GM12878 (cell line): Measurements from ENCODE around the gene TUBB4B.

ENCODE experiments used
- CREB1 ChIP-seq: IDR thresholded peaks from 2 replicates; pipeline ENCODE4 v1.6.1; 2012; ENCODE audit warnings: low read depth, mild to moderate bottlenecking, inconsistent platforms
- EZH2 ChIP-seq: IDR thresholded peaks from 2 replicates; pipeline ENCODE4 v1.6.1; 2012; ENCODE audit warnings: low read depth, mild to moderate bottlenecking, control low read depth, inconsistent platforms, low read length, borderline replicate concordance; ENCODE audit not compliant: control insufficient read depth
- POLR2AphosphoS2 ChIP-seq: IDR thresholded peaks from 2 replicates; pipeline ENCODE4 v1.6.1; 2011; ENCODE audit warnings: low read depth, mild to moderate bottlenecking, low read length, improper control_type of control experiment, moderate library complexity
- TF ChIP-seq, protein P1 (sequence below): fragments of 450-650 bp; IDR thresholded peaks from 2 replicates; pipeline ENCODE4 v1.6.1; 2018; ENCODE audit warnings: borderline replicate concordance, mild to moderate bottlenecking; ENCODE audit not compliant: partially characterized antibody
- TF ChIP-seq, protein P2 (sequence below): fragments of 450-650 bp; formaldehyde crosslinking; IDR thresholded peaks from 2 replicates; pipeline ENCODE4 v1.5.0; 2022; ENCODE audit warnings: mild to moderate bottlenecking, missing genetic modification characterization
- TF ChIP-seq, protein P3 (sequence below), 3 experiments: IDR thresholded peaks in 2 of 3; conservative IDR thresholded peaks in 1 of 3; 2 replicates each; pipeline ENCODE4 v1.5.1; 2011; ENCODE audit warnings: low read depth in 3 of 3, low read length in 3 of 3, mild to moderate bottlenecking in 3 of 3, control low read depth in 2 of 3, moderate library complexity in 2 of 3, inconsistent platforms in 1 of 3, mixed read lengths in 1 of 3; ENCODE audit not compliant: control insufficient read depth in 2 of 3, insufficient read depth in 1 of 3; ENCODE audit errors: extremely low read depth in 1 of 3
- TF ChIP-seq, protein P4 (sequence below): fragments of 450-650 bp; IDR thresholded peaks from 2 replicates; pipeline ENCODE4 v1.6.1; 2016; ENCODE audit warnings: mild to moderate bottlenecking
- TF ChIP-seq, protein P5 (sequence below): IDR thresholded peaks from 2 replicates; pipeline ENCODE4 v1.6.1; 2012; ENCODE audit warnings: low read depth, low read length, improper control_type of control experiment
- TF ChIP-seq, protein P6 (sequence below): fragments of 450-650 bp; IDR thresholded peaks from 2 replicates; pipeline ENCODE4 v1.6.1; 2017; ENCODE audit warnings: mild to moderate bottlenecking, moderate library complexity

DNA sequence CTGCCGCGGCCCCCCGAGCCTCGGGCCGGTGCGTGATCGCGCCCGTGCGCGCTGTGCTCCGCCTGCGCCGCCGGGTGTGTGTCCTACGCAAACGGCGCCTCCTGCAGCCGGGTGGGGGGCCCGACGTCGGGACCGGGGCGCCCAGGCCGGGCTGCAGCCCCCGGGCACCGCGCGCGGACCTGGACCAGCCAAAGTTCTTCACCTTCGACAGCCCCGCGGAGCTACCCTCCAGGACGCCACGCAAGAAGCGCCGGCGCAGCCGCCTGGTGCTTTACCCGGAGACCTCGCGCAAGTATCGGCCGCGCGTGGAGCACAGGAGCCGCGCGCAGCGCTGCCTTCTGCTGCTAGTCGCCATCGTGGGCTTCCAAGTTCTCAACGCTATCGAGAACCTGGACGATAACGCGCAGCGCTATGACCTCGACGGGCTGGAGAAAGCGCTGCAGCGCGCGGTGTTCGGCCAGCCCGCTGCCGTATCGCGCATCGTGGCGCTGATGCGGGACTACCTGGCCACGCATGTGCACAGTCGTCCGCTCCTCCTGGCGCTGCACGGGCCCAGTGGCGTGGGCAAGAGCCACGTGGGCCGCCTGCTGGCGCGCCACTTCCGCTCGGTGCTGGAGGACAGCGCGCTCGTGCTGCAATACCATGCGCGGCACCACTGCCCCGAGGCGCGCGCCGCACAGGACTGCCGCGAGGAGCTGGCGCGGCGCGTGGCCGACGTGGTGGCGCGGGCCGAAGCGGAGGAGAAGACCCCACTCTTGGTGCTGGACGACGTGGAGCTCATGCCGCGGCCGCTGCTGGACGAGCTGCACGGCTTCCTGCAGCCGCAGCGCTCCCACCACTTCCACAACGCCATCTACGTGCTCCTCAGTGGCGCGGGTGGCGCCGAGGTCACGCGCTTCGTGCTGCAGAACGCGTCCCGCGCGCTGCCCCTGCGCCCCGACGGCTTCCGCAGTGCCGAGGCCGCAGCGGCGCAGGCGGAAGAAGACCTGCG lies 37.9 kb downstream of the TUBB4B start:
- no peak for TF ChIP-seq POLR2AphosphoS2
- TF ChIP-seq CREB1 = no peak
- TF ChIP-seq, protein P1, sequence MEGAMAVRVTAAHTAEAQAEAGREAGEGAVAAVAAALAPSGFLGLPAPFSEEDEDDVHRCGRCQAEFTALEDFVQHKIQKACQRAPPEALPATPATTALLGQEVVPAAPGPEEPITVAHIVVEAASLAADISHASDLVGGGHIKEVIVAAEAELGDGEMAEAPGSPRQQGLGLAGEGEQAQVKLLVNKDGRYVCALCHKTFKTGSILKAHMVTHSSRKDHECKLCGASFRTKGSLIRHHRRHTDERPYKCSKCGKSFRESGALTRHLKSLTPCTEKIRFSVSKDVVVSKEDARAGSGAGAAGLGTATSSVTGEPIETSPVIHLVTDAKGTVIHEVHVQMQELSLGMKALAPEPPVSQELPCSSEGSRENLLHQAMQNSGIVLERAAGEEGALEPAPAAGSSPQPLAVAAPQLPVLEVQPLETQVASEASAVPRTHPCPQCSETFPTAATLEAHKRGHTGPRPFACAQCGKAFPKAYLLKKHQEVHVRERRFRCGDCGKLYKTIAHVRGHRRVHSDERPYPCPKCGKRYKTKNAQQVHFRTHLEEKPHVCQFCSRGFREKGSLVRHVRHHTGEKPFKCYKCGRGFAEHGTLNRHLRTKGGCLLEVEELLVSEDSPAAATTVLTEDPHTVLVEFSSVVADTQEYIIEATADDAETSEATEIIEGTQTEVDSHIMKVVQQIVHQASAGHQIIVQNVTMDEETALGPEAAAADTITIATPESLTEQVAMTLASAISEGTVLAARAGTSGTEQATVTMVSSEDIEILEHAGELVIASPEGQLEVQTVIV = no peak
- TF ChIP-seq, protein P2, sequence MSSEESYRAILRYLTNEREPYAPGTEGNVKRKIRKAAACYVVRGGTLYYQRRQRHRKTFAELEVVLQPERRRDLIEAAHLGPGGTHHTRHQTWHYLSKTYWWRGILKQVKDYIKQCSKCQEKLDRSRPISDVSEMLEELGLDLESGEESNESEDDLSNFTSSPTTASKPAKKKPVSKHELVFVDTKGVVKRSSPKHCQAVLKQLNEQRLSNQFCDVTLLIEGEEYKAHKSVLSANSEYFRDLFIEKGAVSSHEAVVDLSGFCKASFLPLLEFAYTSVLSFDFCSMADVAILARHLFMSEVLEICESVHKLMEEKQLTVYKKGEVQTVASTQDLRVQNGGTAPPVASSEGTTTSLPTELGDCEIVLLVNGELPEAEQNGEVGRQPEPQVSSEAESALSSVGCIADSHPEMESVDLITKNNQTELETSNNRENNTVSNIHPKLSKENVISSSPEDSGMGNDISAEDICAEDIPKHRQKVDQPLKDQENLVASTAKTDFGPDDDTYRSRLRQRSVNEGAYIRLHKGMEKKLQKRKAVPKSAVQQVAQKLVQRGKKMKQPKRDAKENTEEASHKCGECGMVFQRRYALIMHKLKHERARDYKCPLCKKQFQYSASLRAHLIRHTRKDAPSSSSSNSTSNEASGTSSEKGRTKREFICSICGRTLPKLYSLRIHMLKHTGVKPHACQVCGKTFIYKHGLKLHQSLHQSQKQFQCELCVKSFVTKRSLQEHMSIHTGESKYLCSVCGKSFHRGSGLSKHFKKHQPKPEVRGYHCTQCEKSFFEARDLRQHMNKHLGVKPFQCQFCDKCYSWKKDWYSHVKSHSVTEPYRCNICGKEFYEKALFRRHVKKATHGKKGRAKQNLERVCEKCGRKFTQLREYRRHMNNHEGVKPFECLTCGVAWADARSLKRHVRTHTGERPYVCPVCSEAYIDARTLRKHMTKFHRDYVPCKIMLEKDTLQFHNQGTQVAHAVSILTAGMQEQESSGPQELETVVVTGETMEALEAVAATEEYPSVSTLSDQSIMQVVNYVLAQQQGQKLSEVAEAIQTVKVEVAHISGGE (CRISPR knock-in tag) = no peak
- no peak for TF ChIP-seq EZH2
- TF ChIP-seq, protein P3, sequence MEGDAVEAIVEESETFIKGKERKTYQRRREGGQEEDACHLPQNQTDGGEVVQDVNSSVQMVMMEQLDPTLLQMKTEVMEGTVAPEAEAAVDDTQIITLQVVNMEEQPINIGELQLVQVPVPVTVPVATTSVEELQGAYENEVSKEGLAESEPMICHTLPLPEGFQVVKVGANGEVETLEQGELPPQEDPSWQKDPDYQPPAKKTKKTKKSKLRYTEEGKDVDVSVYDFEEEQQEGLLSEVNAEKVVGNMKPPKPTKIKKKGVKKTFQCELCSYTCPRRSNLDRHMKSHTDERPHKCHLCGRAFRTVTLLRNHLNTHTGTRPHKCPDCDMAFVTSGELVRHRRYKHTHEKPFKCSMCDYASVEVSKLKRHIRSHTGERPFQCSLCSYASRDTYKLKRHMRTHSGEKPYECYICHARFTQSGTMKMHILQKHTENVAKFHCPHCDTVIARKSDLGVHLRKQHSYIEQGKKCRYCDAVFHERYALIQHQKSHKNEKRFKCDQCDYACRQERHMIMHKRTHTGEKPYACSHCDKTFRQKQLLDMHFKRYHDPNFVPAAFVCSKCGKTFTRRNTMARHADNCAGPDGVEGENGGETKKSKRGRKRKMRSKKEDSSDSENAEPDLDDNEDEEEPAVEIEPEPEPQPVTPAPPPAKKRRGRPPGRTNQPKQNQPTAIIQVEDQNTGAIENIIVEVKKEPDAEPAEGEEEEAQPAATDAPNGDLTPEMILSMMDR (IDR thresholded peaks at IDR 0.05 in 2 of 3, conservative IDR thresholded peaks at IDR 0.05 in 1 of 3; ENCODE audit: control insufficient read depth in 2 of 3, extremely low read depth in 1 of 3, insufficient read depth in 1 of 3, low read depth in 3 of 3, low read length in 3 of 3) = no peak
- TF ChIP-seq, protein P4, sequence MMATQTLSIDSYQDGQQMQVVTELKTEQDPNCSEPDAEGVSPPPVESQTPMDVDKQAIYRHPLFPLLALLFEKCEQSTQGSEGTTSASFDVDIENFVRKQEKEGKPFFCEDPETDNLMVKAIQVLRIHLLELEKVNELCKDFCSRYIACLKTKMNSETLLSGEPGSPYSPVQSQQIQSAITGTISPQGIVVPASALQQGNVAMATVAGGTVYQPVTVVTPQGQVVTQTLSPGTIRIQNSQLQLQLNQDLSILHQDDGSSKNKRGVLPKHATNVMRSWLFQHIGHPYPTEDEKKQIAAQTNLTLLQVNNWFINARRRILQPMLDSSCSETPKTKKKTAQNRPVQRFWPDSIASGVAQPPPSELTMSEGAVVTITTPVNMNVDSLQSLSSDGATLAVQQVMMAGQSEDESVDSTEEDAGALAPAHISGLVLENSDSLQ = no peak
- TF ChIP-seq, protein P5, sequence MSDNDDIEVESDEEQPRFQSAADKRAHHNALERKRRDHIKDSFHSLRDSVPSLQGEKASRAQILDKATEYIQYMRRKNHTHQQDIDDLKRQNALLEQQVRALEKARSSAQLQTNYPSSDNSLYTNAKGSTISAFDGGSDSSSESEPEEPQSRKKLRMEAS = no peak
- TF ChIP-seq, protein P6, sequence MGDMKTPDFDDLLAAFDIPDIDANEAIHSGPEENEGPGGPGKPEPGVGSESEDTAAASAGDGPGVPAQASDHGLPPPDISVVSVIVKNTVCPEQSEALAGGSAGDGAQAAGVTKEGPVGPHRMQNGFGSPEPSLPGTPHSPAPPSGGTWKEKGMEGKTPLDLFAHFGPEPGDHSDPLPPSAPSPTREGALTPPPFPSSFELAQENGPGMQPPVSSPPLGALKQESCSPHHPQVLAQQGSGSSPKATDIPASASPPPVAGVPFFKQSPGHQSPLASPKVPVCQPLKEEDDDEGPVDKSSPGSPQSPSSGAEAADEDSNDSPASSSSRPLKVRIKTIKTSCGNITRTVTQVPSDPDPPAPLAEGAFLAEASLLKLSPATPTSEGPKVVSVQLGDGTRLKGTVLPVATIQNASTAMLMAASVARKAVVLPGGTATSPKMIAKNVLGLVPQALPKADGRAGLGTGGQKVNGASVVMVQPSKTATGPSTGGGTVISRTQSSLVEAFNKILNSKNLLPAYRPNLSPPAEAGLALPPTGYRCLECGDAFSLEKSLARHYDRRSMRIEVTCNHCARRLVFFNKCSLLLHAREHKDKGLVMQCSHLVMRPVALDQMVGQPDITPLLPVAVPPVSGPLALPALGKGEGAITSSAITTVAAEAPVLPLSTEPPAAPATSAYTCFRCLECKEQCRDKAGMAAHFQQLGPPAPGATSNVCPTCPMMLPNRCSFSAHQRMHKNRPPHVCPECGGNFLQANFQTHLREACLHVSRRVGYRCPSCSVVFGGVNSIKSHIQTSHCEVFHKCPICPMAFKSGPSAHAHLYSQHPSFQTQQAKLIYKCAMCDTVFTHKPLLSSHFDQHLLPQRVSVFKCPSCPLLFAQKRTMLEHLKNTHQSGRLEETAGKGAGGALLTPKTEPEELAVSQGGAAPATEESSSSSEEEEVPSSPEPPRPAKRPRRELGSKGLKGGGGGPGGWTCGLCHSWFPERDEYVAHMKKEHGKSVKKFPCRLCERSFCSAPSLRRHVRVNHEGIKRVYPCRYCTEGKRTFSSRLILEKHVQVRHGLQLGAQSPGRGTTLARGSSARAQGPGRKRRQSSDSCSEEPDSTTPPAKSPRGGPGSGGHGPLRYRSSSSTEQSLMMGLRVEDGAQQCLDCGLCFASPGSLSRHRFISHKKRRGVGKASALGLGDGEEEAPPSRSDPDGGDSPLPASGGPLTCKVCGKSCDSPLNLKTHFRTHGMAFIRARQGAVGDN = no peak
